Jurkat, Clone E6-1 (cell line): ENCODE measurements around the gene NDST1.

Experiments used
- DNase-seq: peaks from one replicate; pipeline ENCODE4 v3.0.0-alpha.2; 2011; ENCODE audit warnings: low read depth, low spot score
- H3K4me3 ChIP-seq: 2 replicates; pipeline ENCODE4 v1.5.1; 2011; ENCODE audit warnings: mild to moderate bottlenecking, low read length, control low read depth, moderate library complexity

Gene NDST1

DNA sequence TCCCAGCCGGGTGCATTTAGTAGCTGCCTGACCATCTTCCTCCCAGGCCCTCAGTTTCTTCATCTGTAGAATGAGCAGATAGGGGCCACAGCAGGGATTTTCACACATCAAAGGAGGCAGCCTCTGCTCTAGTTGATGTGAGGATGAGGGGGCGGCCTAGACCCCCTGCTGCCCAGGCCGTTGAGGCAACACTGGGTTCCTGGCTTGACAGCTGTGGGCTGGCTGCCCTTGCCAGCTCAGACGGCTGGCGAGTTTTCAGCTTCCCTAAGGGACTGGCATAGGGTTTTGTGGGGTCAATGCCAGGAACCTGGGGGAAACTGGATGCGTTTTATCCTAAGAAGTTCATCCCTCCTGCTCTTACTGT is 49.6 kb downstream of the NDST1 start:
- no peak overlapping the region for H3K4me3 ChIP-seq
- DNase-seq = no peak

DNA sequence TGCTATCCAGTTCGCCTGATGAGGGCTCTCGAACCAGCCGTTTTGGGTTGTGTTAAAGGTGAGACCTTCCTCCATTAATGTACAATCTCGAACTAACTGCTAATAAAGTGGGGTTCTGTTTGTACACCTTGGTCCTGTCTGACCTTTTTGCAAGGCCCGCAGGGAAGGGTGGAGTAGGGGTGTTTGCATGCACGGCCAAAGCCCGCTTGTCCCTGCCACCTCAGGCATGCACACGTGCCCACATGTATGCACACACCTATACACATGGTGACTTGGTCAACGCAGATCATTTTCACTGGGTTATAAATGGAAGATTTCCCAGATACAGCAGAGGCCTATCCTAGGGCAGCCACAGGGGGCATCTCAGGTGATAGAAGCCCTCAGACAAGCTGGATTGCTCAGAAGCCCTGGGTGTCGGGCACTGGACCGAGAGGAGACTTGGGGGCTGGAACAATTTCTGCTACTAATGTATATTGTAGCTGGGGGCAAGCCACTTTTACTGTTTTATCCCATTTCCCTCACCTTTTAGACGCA is 50.2 kb downstream of the NDST1 start:
- DNase-seq = no peak

DNA sequence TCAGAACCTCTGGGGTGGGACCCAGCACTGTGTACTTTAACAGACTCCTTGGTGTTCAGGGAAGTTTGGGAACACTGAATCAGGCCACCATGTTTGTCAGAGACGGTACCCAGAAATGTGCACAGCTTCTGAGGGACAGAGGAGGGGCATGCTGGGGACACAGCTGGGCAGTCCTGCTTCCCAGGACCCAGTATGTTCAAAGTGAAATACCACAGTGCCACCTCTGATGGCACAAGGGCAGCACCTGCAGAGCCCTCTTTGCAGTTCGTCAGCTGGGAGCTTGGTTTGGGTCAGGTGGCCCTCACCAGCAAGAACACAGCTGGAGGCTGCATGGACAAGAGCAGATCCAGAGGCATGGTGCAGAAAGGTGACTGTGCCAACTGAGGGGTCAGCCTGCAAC is 51.2 kb downstream of the NDST1 start:
- H3K4me3 ChIP-seq = no peak overlapping the region
- no peak for DNase-seq

More for the DNA sequence above, 50.2 kb downstream of the NDST1 start:
- no peak overlapping the region for H3K4me3 ChIP-seq

- H3K4me3 ChIP-seq = no peak overlapping the region
- no peak for DNase-seq
These were observed 51.8 kb downstream of the NDST1 start for GRCh38 chr5:150559701-150560100.

- no peak overlapping the region for H3K4me3 ChIP-seq
- peak; percentile 83 for DNase-seq
These were observed 52.7 kb downstream of the NDST1 start for GRCh38 chr5:150560401-150561191.

GRCh38 chr5:150561192-150561512 is 53.2 kb downstream of the NDST1 start:
- DNase-seq = no peak
- H3K4me3 ChIP-seq = no peak overlapping the region

- H3K4me3 ChIP-seq = no peak overlapping the region
- no peak for DNase-seq
These were observed 53.8 kb downstream of the NDST1 start for GRCh38 chr5:150561571-150562275.

DNA sequence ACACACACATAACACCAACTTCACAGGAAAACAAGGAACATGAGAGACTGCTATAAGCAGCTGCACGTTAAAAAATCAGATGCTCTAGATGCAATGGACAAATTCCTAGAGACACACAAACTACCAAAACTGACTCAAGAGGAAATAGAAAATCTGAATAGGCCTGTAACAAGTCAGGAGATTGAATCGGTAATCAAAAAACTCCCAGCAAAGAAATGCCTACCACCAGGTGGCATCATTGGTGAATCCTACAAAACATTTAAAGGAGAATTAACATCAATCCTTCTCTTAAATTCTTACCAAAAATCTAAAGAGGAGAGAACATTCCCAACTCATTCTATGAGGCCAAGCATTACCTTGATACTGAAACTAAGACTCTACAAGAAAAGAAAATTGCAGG is 54.9 kb downstream of the NDST1 start:
- peak; percentile 58 for DNase-seq
- no peak overlapping the region for H3K4me3 ChIP-seq

- DNase-seq = no peak
These were observed 57.9 kb downstream of the NDST1 start for GRCh38 chr5:150565868-150566267.

GRCh38 chr5:150567031-150567717 is 59.2 kb downstream of the NDST1 start:
- no peak for DNase-seq

More at GRCh38 chr5:150565868-150566267, 57.9 kb downstream of the NDST1 start:
- H3K4me3 ChIP-seq = no peak overlapping the region

GRCh38 chr5:150568663-150569062 is 60.7 kb downstream of the NDST1 start:
- no peak for DNase-seq
- H3K4me3 ChIP-seq = no peak overlapping the region

More at GRCh38 chr5:150567031-150567717, 59.2 kb downstream of the NDST1 start:
- H3K4me3 ChIP-seq = no peak overlapping the region

- no peak overlapping the region for H3K4me3 ChIP-seq
- DNase-seq = no peak
These were observed 62.4 kb downstream of the NDST1 start for GRCh38 chr5:150570333-150570732.

GRCh38 chr5:150571836-150572235 is 63.9 kb downstream of the NDST1 start:
- no peak for DNase-seq
- H3K4me3 ChIP-seq = no peak overlapping the region

- DNase-seq = no peak
- no peak overlapping the region for H3K4me3 ChIP-seq
These were observed 65.3 kb downstream of the NDST1 start for GRCh38 chr5:150573216-150573615.

DNA sequence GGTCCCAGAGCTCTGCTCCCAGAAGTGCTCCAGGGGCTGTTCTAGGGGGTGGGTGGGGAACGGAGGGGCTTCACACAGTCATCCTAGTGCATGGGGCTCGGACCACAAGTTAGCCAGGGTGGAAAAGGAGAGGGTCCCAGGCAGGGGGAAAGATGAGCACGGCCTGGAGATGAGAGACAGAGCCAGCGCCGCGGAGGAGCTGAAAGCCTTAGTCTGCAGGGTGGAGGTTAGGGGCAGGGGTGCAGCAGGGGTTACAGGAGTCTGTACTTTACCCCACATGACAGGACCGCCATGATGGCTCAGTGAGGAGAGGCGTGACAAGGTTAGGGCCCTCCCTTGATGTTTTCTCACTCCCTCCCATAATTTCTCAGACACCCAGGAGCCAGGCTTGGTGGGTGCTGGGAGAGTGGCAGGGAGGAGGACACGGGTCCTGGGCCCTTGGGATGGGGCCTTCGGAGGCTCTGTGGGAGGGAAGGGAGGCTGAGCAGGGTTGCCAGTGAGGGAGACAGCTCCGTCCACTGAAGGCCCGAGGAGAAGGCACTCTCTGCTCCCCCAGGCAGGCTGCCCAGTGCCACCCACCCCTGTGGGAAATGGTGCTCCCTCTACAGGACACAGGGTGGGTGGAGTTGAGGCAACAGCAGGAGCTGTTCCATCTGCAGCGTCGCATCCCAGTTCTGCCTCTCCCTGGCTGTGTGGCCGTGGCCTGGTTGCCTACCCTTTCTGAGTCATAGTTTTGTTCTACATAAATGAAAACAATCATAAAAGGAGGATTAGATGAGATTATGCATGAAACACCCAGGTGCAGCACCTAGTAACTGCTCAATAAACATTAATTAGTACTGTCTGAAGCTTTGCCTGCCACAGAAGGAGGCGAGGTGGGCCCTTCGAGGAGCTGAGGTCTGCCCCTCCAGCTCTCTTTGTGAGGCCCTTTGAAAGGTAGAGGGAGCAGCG is 66.2 kb downstream of the NDST1 start:
- no peak for DNase-seq
- H3K4me3 ChIP-seq = no peak overlapping the region

GRCh38 chr5:150574818-150575547 is 67.1 kb downstream of the NDST1 start:
- DNase-seq = no peak
- no peak overlapping the region for H3K4me3 ChIP-seq

DNA sequence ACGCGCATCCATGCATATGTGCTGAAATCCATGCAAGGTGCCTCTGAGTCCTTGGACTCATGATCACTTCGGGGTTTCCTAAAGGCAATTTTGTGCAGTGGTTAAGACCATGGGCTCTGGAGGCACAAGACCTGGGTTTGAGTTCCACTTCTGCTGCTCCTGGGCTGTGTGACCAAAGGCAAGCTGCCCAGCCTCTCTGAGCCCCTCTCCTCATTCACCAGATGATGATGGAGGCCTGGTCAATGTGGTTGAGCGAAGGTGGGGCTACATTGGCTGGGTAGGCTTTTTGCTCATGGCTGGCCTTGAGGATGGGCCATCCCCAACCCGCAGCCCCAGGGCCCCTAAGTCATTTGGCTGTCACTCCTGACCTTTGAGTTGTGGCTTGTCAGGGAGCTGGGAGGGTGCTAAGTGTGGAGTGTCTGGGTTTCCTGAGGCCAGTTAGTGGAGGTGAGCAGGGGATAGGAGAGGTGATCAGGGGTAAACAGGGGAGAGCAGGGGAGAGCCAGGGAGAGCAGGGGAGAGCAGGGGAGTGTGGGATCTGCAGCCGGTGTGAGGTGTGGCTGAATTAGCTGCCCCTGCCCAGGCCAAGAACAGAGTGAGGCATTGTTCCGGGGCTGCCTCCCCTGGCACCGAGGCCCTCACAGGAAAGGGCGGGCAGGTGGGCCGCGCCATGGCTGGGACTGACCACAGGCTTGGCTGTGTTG is 68.0 kb downstream of the NDST1 start:
- no peak overlapping the region for H3K4me3 ChIP-seq
- DNase-seq = no peak
